HCT116 (cell line): ENCODE results near the gene THADA.

ENCODE experiments used
- POLR2A ChIP-seq: IDR thresholded peaks from 2 replicates; pipeline ENCODE4 v1.7.0; 2011; ENCODE audit warnings: borderline replicate concordance; ENCODE audit not compliant: insufficient read depth, insufficient read length; ENCODE audit errors: extremely low read depth
- POLR2AphosphoS5 ChIP-seq: IDR thresholded peaks from 2 replicates; pipeline ENCODE4 v1.6.1; 2011; ENCODE audit warnings: mild to moderate bottlenecking, low read depth, low read length, moderate library complexity
- TF ChIP-seq, protein P1 (sequence below), 3 experiments: fragments of 200-600 bp in 1 of 3; sonication (generic) in 1 of 3; IDR thresholded peaks in 2 of 3; conservative IDR thresholded peaks in 1 of 3; 2 replicates each; pipeline ENCODE4 v1.5.1; 2012 to 2017; ENCODE audit warnings: low read depth in 2 of 3, low read length in 2 of 3, antibody characterized with exemption in 1 of 3, borderline replicate concordance in 1 of 3, control low read depth in 1 of 3, mild to moderate bottlenecking in 1 of 3, mixed read lengths in 1 of 3, mixed run types in 1 of 3, moderate library complexity in 1 of 3; ENCODE audit not compliant: insufficient read depth in 1 of 3

DNA sequence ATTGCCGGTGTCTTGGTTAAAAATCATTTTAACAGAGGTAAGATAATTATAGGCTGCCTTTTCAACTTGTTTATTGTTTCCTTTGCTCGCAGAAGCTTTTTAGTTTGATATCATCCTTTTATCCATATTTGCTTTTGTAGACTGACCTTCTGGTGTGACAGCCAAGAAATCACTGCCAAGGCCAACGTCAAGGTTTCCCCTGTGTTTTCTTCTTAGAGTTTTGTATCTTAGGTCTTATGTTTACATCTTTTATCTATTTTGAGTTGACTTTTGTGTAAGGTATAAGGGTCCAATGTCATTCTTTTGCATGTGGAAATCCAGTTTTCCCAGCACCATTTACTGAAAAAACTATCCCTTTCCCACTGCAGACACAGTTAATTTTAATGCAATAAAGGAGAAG, 240.4 kb downstream of the THADA start:
- TF ChIP-seq, protein P1, sequence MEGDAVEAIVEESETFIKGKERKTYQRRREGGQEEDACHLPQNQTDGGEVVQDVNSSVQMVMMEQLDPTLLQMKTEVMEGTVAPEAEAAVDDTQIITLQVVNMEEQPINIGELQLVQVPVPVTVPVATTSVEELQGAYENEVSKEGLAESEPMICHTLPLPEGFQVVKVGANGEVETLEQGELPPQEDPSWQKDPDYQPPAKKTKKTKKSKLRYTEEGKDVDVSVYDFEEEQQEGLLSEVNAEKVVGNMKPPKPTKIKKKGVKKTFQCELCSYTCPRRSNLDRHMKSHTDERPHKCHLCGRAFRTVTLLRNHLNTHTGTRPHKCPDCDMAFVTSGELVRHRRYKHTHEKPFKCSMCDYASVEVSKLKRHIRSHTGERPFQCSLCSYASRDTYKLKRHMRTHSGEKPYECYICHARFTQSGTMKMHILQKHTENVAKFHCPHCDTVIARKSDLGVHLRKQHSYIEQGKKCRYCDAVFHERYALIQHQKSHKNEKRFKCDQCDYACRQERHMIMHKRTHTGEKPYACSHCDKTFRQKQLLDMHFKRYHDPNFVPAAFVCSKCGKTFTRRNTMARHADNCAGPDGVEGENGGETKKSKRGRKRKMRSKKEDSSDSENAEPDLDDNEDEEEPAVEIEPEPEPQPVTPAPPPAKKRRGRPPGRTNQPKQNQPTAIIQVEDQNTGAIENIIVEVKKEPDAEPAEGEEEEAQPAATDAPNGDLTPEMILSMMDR (IDR thresholded peaks at IDR 0.05 in 2 of 3, conservative IDR thresholded peaks at IDR 0.05 in 1 of 3; ENCODE audit: borderline replicate concordance in 1 of 3, insufficient read depth in 1 of 3, low read depth in 2 of 3, low read length in 2 of 3) = no peak
- TF ChIP-seq POLR2AphosphoS5 (no peak), POLR2A (no peak)
